Fibroblast of skin of left biceps (primary cell): ENCODE measurements around the gene TSPAN4.

Experiments
- DNase-seq, 2 experiments: peaks; one replicate each; pipeline ENCODE4 v3.0.0-alpha.2; 2013; ENCODE audit warnings: low read depth in 2 of 2

The TSPAN4 gene

GRCh38 chr11:842370-843002 lies at the start of gene TSPAN4, which contains the start of gene POLR2L:
TSPAN4 (plus strand) TSS chr11:842852; CDS start chr11:850305, 7,453 bp downstream.
POLR2L (minus strand) TSS chr11:842529; CDS start chr11:842508, 21 bp downstream.
- DNase-seq: peak; percentile 62 to 67

DNA sequence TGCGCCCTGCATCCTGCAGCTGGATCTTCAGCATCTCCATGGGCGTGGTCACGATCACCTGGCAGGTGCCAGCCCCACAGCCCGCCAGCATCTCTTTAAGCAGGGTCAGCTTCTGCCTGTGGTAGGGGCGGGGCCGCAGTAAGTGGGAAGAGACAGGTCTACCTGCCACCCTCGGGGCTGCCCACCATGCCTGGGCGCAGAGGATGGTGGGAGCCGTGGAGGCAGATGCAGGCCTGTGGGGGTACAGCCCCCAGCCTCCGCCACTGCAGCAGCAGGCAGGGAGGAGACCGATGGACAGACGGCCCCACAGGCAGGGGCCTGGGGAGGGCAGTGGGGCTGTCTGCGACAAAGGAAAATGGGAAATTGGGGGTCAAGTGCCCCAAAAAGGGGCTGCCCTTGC lies 49.8 kb upstream of the TSPAN4 start:
- no peak for DNase-seq

DNA sequence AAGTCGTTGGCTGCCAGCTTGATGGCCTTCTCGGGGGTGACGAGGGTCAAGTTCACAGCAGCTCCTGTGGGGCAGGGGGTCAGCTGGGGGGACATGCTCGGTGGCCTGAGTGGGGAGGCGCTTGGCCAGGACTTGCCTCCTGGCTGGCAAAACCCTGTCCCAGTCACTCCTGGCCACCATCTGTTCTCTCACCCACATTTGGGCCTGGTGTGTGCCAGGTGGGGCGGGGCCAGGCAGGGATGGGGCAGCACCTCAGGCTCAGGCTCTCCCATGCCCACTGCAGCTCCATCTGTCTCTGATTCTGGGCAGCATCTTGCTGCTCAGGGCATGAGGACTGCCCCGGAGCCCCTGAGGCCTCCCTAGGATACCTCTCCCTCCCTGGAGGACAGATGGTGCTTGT lies 49.1 kb upstream of the TSPAN4 start:
- DNase-seq: no peak

DNA sequence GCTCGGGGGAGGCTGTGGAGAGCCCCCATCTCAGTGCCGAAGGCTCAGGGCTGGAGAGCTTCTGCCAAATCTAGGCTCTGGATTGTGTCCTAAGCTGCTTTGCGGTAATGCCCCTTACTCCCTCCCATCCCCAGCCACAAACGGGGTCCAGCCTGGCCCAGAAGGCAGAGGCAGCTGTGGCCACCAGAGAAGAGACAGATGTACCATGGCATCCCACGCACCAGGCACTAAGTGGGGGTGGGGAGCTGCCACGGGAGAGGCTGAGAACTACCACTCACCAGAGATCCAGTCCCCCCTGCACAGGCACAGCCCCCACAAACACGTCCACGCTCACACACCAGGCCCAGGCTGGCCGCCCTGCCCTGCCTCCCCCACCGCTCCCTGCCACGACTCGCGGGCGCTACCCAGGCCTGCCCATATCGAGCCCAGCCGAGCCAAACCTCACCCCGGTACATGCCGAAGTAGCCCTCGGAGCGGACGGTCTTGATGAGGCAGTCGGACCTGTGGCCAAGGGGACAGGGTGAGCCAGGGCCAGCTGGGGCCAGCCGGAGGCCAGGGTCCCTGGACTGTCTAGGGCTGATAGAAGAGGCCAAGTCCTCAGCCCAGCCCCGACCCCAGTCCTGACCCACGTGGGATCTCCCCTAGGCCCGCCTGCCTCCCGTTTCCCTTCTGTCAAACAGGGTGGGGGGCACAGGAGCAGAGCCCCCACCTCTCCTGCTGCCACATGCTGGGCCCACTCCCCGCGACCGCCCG lies 48.5 kb upstream of the TSPAN4 start:
- DNase-seq: no peak

GRCh38 chr11:794766-795633 lies 47.7 kb upstream of the TSPAN4 start:
- no peak for DNase-seq

DNA sequence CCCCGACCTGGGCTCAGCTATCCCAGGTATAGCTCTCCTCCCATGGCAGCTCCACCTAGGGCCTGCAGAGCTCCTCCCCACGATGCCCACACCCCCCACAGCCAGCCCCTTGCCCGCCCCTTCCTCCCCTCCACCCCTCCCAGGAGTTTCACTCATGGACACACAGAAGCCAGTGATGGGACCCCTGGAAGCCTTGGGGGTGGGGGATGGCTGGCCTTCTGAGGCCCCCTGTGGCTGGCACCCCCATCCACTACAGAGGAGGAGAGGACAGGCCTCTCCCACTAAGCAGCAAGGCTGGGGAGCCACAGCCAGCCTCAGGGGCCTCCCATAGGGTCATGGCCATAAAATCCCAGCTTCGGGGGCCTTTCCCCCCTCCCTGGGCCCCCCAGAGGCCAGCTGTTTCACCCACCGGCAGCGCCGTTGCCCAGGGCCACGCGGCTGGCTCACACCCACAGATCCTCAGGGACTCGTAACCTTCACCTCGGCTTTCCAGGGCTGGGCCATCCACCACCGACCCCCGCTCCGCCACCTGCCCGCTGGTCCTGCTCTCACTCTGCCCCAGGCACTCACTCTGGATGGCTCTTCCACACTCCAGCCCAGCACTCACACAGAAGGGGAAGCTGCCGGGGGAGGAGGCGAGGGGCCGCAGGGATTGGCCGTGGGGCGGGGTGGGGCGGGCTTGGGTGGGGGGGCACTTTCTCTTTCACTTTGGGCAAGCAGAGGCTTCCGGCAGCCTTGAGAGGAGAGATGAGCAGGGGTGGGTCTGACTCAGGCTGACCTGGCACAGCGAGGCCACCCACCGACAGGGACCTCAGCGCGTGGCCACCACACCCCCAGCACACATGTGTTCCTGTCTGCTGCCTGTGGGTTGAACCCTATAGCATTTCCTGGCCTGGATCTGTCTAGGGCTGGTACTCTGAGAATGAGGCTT lies 46.8 kb upstream of the TSPAN4 start:
- peak in 1 of 2 experiments; percentile 36 for DNase-seq

DNA sequence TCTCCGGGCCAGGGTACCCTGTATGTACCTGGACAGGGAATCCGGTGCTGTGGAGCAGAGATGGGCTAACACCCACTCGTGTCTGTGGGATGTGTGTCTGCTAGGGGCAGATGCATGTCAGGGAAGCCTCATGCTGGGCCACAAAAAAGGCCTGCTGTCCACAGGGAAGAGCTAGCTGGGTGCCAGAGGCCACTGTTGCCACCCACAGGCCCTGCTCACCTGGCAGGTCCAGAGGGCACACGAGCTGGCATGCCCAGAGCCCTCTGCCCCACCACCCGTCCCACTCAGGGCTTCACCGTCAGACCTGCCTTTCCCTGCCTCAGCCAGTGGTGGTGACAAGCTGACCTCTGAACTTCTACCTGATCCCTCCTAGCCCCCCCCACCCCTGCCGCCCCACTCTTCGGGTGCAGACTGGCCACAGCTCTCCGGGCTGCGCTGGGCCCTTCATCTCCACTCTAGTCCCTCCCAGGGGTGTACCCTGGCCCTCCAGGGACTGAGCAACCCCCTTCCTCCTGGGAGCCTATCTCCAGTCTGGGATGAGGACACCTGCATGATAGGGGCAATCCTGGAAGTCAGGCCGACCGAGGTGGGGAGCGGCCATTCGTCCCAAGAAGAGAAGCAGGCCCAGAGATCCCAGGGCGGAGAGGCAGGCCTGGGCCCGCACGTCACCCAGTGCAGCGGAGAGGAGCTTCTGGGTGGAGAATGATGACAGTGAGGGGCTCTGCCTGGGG lies 45.9 kb upstream of the TSPAN4 start:
- DNase-seq: no peak

- peak in 1 of 2 experiments; percentile 62 for DNase-seq
These were observed 45.2 kb upstream of the TSPAN4 start for GRCh38 chr11:797296-798092.

GRCh38 chr11:798093-798713 lies 44.4 kb upstream of the TSPAN4 start, which contains the start of gene SLC25A22:
SLC25A22 (minus strand) TSS chr11:798281; CDS start chr11:795006, 3,275 bp downstream.
- no peak for DNase-seq

- DNase-seq: no peak
These were observed 42.9 kb upstream of the TSPAN4 start for GRCh38 chr11:799641-800316.

DNA sequence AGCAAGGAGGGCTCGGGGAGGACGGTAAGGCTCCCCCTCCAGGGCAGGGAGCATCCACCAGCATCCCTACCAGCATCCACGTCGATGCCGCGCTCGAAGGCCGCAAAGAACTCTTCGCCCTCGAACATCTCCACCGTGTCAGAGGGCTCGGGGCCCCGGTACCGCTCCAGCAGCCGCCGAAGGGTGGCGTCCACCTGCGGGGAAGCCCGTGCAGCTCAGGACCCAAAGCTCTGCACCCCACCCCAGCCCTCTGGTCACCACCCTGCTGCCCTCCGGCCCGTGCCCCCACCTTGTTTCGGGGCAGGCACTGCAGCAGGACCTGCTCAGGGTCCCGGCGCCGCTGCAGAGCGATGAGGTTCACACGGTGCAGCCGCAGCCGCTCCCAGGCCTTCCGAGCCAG lies 42.2 kb upstream of the TSPAN4 start:
- DNase-seq: no peak

DNA sequence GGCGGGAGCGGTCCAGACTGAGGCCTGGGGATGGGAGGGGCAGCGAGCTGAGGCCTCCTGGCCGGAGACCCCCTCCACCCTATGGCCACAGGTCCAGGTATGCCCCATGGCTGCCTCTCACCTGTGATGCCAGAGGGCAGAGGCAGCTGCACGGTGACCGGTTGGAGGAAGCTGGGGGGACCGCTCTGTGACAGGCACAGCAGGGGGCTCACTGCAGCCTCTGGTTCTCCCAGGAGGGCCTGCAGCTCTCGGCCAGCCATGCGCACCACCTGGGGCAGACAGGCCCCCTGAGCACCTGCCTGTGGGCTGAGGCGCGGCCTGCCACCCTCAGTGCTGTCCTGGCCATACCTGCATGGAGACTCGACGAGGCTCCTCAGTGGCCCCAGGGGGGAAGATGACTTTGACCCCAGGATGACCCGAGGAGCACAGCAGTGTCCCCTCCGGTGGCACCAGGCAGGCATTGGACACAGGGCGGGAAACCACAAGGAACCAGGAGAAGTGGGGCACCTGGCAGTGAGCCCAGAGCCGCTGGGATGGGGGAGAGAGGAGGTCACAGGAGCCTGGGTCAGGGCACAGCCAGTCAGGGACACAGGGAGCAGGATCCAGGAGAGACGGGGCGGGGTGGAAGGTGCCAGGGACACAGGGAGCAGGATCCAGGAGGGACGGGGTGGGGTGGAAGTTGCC lies 41.4 kb upstream of the TSPAN4 start:
- DNase-seq: no peak

DNA sequence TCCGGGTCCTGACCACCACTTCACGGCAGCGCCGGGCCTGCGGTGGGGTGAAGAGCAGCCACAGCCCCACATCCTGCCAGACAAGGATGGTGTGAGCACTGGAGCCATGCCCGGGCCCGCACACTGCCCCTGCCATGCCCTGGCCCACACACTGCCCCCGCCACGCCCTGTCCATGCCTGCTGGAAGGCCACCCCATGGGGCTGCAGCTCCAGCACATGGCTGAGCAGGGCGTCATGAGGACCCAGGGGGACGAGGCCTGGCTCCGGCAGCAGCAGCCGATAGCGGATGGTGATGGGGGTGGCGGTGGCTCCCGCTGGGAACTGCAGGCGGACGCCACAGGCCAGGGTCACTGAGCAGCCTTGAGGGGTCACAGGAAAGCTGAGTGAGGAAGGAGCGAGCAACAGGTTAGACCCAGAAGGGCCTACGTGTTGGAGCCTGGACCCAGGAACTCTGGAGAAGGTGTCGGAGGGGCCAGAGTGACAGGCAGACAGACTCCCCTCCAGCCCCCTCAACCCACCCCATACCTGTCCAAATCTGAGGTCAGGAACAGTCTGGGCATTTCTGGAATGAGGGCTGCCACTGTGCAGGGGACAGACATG lies 40.5 kb upstream of the TSPAN4 start:
- DNase-seq: no peak

DNA sequence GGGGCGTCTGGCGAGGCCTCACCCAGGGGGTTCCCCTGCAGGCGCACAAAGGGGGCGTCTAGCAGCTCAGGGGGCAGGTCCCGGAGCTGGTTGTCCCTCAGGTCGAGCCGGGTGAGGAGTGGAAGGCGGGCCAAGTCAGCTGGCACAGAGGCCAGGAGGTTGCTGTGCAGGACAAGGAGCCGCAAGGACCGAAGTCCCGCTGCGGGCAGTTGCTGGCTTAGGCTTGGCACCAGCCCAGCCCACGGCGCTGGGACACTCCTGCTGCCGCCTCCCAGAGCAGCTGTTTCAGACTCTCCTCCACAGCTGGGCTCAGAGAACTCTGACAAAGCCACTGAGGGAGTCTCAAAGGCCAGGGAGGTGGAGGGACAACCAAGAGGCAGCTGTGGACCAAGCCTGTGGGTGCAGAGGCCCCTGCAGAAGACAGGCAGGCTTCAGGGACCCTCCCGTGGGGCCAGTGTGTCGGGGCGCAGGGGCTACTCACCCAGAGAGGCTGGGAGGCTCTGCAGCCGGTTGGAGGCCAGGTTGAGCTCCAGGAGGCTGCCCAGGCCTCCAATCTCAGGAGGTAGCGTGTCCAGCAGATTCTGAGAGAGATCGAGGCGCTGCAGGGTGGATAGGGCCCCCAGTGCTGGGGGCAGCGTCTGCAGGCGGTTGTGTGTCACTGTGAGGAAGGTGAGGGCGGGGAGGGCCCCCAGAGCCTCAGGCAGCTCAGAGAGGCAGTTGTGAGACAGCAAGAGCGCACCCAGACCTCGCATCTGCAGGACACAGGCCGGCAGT lies 39.8 kb upstream of the TSPAN4 start:
- no peak for DNase-seq

GRCh38 chr11:803467-803742 lies 39.2 kb upstream of the TSPAN4 start:
- DNase-seq: no peak

DNA sequence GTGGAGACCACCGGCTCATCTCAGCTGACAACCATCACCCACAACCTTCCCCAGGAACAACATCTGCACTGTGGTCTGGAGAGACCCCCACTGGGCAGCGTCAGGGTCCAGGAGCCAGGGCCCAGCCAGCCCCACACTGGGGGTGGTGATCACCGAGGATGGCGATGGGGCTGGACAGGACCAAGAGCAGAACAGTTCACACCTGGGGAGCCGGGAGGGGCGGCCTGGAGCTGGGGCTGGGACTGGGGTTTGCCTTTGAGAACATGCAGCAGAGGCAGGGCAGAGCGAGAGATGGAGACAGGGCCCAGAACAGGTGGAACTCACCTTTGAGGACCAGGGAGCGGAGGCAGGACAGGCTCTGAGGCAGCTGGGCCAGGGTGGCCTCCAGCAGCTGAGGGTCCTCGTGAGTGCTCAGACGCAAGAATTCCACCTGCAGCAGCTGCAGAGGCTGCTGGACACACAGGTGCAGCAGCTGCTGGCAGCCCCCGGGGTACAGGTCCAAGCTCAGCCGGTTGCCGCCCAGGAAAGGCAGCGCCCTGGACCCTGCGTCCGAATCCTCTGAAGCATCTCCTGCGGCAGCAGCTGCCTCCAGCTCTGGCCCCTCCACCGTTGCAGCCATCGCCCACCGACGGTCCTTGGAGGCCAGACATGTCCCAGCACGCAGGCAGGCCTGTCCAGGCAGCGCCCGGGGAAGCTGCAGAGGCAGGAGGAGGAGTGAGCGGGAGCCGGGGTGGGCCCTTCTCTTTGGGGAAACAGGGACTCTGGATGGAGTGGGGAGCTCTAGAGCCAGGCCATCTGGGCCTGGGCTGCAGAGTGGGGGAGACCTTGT lies 38.7 kb upstream of the TSPAN4 start:
- DNase-seq: no peak
